K562 (cell line): ENCODE measurements around the gene MYCL. TPM values are rescaled to one million over a fixed set of nuclear protein-coding genes. Genes with fewer than 3 reads are reported as not detected.

Source experiments
- COPS2 ChIP-seq: fragments of 450-650 bp; conservative IDR thresholded peaks from 2 replicates; pipeline ENCODE4 v1.6.1; 2016; ENCODE audit warnings: mild to moderate bottlenecking, moderate library complexity
- PHF8 ChIP-seq: fragments of 200-600 bp; sonication (generic); IDR thresholded peaks from 2 replicates; pipeline ENCODE4 v1.6.1; 2012; ENCODE audit warnings: mixed run types, mild to moderate bottlenecking, inconsistent platforms, low read length, moderate library complexity, borderline replicate concordance
- POLR2H ChIP-seq: IDR thresholded peaks from 2 replicates; pipeline ENCODE4 v1.6.1; 2016; ENCODE audit warnings: missing genetic modification characterization, low read depth, mild to moderate bottlenecking, control low read depth, missing compliant biosample characterization, moderate library complexity
- ZKSCAN1 ChIP-seq: fragments of 150-350 bp; IDR thresholded peaks from 2 replicates; pipeline ENCODE4 v1.6.1; 2016; ENCODE audit warnings: low read depth, low read length
- ZNF507 ChIP-seq: conservative IDR thresholded peaks from 2 replicates; pipeline ENCODE4 v1.6.1; 2017; ENCODE audit warnings: missing genetic modification characterization, missing compliant biosample characterization
- polyA plus RNA-seq, 8 experiments: library from polyadenylated mRNA; depleted of rRNA in 4 of 8; stranded (reverse) in 5 of 8; unstranded in 3 of 8; fragments of >200 nt; fragmentation: Nextera tagmentation in 2 of 8; fragmentation: Illumina TruSeq in 1 of 8; extraction: Ambion mirVana in 2 of 8; extraction: Trizol in 1 of 8; gene quantifications; 2 replicates each; pipeline versions ENCODE4 v1.2.1 to v1.2.3, GENCODE V29; 2011 to 2014; ENCODE audit warnings: inconsistent platforms in 1 of 8, missing spikeins in 1 of 8
- total RNA-seq, 7 experiments: library from RNA; depleted of rRNA in 6 of 7; stranded (reverse); fragments of >200 nt in 6 of 7; fragmentation: Illumina TruSeq in 2 of 7; extraction: Trizol in 2 of 7; gene quantifications; 2 replicates each; pipeline versions ENCODE4 v1.2.1 to v1.2.3, GENCODE V29; 2011 to 2021; ENCODE audit warnings: low replicate concordance in 1 of 7
- TF ChIP-seq, protein P1 (sequence below): fragments of 450-650 bp; formaldehyde crosslinking; IDR thresholded peaks from 2 replicates; pipeline ENCODE4 v1.4.0; 2020; ENCODE audit warnings: mild to moderate bottlenecking
- TF ChIP-seq, protein P2 (sequence below): fragments of 250-450 bp; sonication (Bioruptor Pico); IDR thresholded peaks from 2 replicates; pipeline ENCODE4 v1.4.0; 2020
- TF ChIP-seq, protein P3 (sequence below): sonication (generic); formaldehyde crosslinking; IDR thresholded peaks from 2 replicates; pipeline ENCODE4 v1.8.0; 2022; ENCODE audit warnings: missing genetic modification reagents, mild to moderate bottlenecking, borderline replicate concordance
- TF ChIP-seq, protein P4 (sequence below): fragments of 250-450 bp; sonication (Bioruptor Pico); IDR thresholded peaks from 2 replicates; pipeline ENCODE4 v1.4.0; 2020; ENCODE audit warnings: mild to moderate bottlenecking, moderate library complexity
- TF ChIP-seq, protein P5 (sequence below): fragments of 250-450 bp; sonication (Bioruptor Pico); IDR thresholded peaks from 2 replicates; pipeline ENCODE4 v1.4.0; 2020; ENCODE audit warnings: mild to moderate bottlenecking, moderate library complexity, borderline replicate concordance
- TF ChIP-seq, protein P6 (sequence below): fragments of 250-450 bp; sonication (Bioruptor Pico); IDR thresholded peaks from 2 replicates; pipeline ENCODE4 v1.8.0; 2021; ENCODE audit warnings: mild to moderate bottlenecking, moderate library complexity
- TF ChIP-seq, protein P7 (sequence below), 3 experiments: fragments of 200-800 bp in 1 of 3; fragments of 250-450 bp in 1 of 3; fragments of 450-650 bp in 1 of 3; sonication (Bioruptor Pico) in 1 of 3; sonication (Bioruptor generic) in 1 of 3; formaldehyde crosslinking in 1 of 3; IDR thresholded peaks; 2 replicates each; pipeline versions ENCODE4 v1.6.1 to v1.8.0; 2016 to 2022; ENCODE audit warnings: mild to moderate bottlenecking in 2 of 3, missing genetic modification characterization in 2 of 3, missing compliant biosample characterization in 1 of 3, moderate library complexity in 1 of 3

MYCL gene
- total and polyA plus RNA-seq, 9 of the 15 experiments (the other 6 are each of a cell fraction or from before 2014, with no cell fraction given): 3.5 to 22.0 (median 12.8) TPM

DNA sequence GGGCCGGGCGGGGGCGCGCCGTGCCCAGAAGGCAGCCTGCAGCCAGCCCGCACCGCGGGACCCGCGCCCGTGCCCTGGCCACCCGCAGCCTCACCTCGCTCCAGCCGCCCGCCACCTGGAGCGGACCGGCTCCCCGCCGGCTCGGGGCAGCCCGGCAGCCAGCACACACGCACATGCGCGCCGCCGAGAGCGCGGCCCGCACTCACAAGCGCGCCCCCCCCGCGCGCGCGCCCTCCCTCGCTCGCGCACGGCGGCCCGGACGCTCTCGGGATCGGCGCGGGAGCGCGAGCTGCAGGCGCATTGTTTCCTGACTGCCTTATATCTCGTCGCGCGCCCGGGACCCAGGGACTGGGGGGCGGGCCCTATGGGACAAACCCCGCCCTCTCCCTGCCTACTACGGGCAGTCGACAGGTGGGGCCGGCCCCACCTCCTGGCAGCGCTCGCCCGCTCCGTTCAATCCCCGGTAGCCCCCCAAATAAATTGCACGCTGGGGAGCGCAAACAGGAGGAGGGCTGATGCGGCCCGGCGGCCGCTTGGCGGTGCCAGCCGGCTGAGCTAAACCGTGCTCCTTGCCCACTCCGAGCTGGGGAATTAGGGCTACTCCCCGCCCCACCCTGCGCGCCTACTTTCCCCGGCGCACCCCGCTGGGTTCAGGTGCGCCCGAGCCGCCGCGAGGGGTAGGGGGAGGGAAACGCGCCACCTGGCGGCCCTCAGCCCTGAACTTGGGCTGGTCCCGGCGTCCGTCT, at the start of gene MYCL (continued):
- TF ChIP-seq ZKSCAN1 (0 out of 2 replicates have a peak, but pooled peaks have one; percentile 50), COPS2 (no peak), ZNF507 (tag) (no peak), PHF8 (peak; percentile 69; the same call in 1 of the 2 replicates), POLR2H (tag) (no peak)
- TF ChIP-seq, protein P1, sequence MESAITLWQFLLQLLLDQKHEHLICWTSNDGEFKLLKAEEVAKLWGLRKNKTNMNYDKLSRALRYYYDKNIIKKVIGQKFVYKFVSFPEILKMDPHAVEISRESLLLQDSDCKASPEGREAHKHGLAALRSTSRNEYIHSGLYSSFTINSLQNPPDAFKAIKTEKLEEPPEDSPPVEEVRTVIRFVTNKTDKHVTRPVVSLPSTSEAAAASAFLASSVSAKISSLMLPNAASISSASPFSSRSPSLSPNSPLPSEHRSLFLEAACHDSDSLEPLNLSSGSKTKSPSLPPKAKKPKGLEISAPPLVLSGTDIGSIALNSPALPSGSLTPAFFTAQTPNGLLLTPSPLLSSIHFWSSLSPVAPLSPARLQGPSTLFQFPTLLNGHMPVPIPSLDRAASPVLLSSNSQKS: no peak; the same call in 1 of the 2 replicates
- TF ChIP-seq, protein P2, sequence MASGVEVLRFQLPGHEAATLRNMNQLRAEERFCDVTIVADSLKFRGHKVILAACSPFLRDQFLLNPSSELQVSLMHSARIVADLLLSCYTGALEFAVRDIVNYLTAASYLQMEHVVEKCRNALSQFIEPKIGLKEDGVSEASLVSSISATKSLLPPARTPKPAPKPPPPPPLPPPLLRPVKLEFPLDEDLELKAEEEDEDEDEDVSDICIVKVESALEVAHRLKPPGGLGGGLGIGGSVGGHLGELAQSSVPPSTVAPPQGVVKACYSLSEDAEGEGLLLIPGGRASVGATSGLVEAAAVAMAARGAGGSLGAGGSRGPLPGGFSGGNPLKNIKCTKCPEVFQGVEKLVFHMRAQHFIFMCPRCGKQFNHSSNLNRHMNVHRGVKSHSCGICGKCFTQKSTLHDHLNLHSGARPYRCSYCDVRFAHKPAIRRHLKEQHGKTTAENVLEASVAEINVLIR (CRISPR knock-in tag): no peak
- TF ChIP-seq, protein P3, sequence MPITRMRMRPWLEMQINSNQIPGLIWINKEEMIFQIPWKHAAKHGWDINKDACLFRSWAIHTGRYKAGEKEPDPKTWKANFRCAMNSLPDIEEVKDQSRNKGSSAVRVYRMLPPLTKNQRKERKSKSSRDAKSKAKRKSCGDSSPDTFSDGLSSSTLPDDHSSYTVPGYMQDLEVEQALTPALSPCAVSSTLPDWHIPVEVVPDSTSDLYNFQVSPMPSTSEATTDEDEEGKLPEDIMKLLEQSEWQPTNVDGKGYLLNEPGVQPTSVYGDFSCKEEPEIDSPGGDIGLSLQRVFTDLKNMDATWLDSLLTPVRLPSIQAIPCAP (CRISPR knock-in tag): no peak
- TF ChIP-seq, protein P4, sequence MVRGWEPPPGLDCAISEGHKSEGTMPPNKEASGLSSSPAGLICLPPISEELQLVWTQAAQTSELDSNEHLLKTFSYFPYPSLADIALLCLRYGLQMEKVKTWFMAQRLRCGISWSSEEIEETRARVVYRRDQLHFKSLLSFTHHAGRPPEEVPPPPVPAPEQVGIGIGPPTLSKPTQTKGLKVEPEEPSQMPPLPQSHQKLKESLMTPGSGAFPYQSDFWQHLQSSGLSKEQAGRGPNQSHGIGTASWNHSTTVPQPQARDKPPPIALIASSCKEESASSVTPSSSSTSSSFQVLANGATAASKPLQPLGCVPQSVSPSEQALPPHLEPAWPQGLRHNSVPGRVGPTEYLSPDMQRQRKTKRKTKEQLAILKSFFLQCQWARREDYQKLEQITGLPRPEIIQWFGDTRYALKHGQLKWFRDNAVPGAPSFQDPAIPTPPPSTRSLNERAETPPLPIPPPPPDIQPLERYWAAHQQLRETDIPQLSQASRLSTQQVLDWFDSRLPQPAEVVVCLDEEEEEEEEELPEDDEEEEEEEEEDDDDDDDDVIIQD: no peak
- TF ChIP-seq, protein P5, sequence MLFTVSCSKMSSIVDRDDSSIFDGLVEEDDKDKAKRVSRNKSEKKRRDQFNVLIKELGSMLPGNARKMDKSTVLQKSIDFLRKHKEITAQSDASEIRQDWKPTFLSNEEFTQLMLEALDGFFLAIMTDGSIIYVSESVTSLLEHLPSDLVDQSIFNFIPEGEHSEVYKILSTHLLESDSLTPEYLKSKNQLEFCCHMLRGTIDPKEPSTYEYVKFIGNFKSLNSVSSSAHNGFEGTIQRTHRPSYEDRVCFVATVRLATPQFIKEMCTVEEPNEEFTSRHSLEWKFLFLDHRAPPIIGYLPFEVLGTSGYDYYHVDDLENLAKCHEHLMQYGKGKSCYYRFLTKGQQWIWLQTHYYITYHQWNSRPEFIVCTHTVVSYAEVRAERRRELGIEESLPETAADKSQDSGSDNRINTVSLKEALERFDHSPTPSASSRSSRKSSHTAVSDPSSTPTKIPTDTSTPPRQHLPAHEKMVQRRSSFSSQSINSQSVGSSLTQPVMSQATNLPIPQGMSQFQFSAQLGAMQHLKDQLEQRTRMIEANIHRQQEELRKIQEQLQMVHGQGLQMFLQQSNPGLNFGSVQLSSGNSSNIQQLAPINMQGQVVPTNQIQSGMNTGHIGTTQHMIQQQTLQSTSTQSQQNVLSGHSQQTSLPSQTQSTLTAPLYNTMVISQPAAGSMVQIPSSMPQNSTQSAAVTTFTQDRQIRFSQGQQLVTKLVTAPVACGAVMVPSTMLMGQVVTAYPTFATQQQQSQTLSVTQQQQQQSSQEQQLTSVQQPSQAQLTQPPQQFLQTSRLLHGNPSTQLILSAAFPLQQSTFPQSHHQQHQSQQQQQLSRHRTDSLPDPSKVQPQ: peak; percentile 6; the same call in 1 of the 2 replicates
- TF ChIP-seq, protein P6, sequence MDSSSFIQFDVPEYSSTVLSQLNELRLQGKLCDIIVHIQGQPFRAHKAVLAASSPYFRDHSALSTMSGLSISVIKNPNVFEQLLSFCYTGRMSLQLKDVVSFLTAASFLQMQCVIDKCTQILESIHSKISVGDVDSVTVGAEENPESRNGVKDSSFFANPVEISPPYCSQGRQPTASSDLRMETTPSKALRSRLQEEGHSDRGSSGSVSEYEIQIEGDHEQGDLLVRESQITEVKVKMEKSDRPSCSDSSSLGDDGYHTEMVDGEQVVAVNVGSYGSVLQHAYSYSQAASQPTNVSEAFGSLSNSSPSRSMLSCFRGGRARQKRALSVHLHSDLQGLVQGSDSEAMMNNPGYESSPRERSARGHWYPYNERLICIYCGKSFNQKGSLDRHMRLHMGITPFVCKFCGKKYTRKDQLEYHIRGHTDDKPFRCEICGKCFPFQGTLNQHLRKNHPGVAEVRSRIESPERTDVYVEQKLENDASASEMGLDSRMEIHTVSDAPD (CRISPR knock-in tag): peak; percentile 48; the same call in 1 of the 2 replicates
- TF ChIP-seq, protein P7, sequence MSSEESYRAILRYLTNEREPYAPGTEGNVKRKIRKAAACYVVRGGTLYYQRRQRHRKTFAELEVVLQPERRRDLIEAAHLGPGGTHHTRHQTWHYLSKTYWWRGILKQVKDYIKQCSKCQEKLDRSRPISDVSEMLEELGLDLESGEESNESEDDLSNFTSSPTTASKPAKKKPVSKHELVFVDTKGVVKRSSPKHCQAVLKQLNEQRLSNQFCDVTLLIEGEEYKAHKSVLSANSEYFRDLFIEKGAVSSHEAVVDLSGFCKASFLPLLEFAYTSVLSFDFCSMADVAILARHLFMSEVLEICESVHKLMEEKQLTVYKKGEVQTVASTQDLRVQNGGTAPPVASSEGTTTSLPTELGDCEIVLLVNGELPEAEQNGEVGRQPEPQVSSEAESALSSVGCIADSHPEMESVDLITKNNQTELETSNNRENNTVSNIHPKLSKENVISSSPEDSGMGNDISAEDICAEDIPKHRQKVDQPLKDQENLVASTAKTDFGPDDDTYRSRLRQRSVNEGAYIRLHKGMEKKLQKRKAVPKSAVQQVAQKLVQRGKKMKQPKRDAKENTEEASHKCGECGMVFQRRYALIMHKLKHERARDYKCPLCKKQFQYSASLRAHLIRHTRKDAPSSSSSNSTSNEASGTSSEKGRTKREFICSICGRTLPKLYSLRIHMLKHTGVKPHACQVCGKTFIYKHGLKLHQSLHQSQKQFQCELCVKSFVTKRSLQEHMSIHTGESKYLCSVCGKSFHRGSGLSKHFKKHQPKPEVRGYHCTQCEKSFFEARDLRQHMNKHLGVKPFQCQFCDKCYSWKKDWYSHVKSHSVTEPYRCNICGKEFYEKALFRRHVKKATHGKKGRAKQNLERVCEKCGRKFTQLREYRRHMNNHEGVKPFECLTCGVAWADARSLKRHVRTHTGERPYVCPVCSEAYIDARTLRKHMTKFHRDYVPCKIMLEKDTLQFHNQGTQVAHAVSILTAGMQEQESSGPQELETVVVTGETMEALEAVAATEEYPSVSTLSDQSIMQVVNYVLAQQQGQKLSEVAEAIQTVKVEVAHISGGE (CRISPR knock-in tag; IDR thresholded peaks at IDR 0.05): peak in 1 of 3 experiments; percentile 95; a peak in 2 of 6 replicates
